K562 (cell line): ENCODE results near the gene RAI1. TPM values are rescaled to one million over a fixed set of nuclear protein-coding genes. Genes with fewer than 3 reads are reported as not detected.
A peak's percentile ranks its signal among the peaks of the same experiment; 100 is the strongest.

Source experiments
- CBFA2T2 ChIP-seq: fragments of 450-650 bp; conservative IDR thresholded peaks from 2 replicates; pipeline ENCODE4 v1.6.1; 2017; ENCODE audit warnings: mild to moderate bottlenecking
- CREB1 ChIP-seq, 2 experiments: sonication (generic) in 1 of 2; formaldehyde crosslinking in 1 of 2; IDR thresholded peaks; 2 replicates each; pipeline versions ENCODE4 v1.6.1 to v1.8.0; 2012 to 2022; ENCODE audit warnings: inconsistent platforms in 1 of 2, mild to moderate bottlenecking in 1 of 2, missing genetic modification reagents in 1 of 2, moderate library complexity in 1 of 2
- EP400 ChIP-seq: fragments of 450-650 bp; IDR thresholded peaks from 2 replicates; pipeline ENCODE4 v1.6.1; 2017; ENCODE audit warnings: antibody characterized with exemption, mild to moderate bottlenecking, moderate library complexity
- MTA3 ChIP-seq: fragments of 450-650 bp; formaldehyde crosslinking; IDR thresholded peaks from 2 replicates; pipeline ENCODE4 v1.6.1; 2017; ENCODE audit warnings: mild to moderate bottlenecking, borderline replicate concordance
- MYBL2 ChIP-seq, 2 experiments: fragments of 450-650 bp in 1 of 2; sonication (generic) in 1 of 2; formaldehyde crosslinking in 1 of 2; IDR thresholded peaks; 2 replicates each; pipeline versions ENCODE4 v1.6.1 to v1.8.1; 2017 to 2022; ENCODE audit warnings: borderline replicate concordance in 1 of 2, inconsistent platforms in 1 of 2, low read depth in 1 of 2, mild to moderate bottlenecking in 1 of 2, missing genetic modification reagents in 1 of 2, moderate library complexity in 1 of 2
- PHF8 ChIP-seq: fragments of 200-600 bp; sonication (generic); IDR thresholded peaks from 2 replicates; pipeline ENCODE4 v1.6.1; 2012; ENCODE audit warnings: mixed run types, mild to moderate bottlenecking, inconsistent platforms, low read length, moderate library complexity, borderline replicate concordance
- SIRT6 ChIP-seq: IDR thresholded peaks from one replicate; pipeline ENCODE4 v1.6.1; 2012; ENCODE audit warnings: low read depth, mild to moderate bottlenecking, control low read depth, inconsistent platforms, low read length, moderate library complexity
- TSHZ1 ChIP-seq: fragments of 250-450 bp; sonication (Bioruptor Pico); IDR thresholded peaks from 2 replicates; pipeline ENCODE4 v1.4.0; 2020; ENCODE audit warnings: mild to moderate bottlenecking, moderate library complexity
- WHSC1 ChIP-seq: IDR thresholded peaks from one replicate; pipeline ENCODE4 v1.6.1; 2012; ENCODE audit warnings: low read length, control low read depth, inconsistent platforms
- YBX1 ChIP-seq: fragments of 450-650 bp; IDR thresholded peaks from 2 replicates; pipeline ENCODE4 v1.7.1; 2016; ENCODE audit warnings: mild to moderate bottlenecking
- YY1 ChIP-seq, 3 experiments: IDR thresholded peaks; 2 replicates each; pipeline ENCODE4 v1.6.1; 2011; ENCODE audit warnings: low read length in 2 of 3, mild to moderate bottlenecking in 2 of 3, moderate library complexity in 2 of 3, borderline replicate concordance in 1 of 3, control low read depth in 1 of 3, low read depth in 1 of 3; ENCODE audit not compliant: insufficient read depth in 3 of 3, insufficient replicate concordance in 2 of 3, control insufficient read depth in 1 of 3, insufficient read length in 1 of 3; ENCODE audit errors: extremely low read depth in 1 of 3
- ZNF395 ChIP-seq: fragments of 200-800 bp; sonication (Bioruptor generic); IDR thresholded peaks from 2 replicates; pipeline ENCODE4 v1.6.1; 2017; ENCODE audit warnings: missing genetic modification characterization, missing compliant biosample characterization
- ZNF445 ChIP-seq: fragments of 250-450 bp; sonication (Bioruptor Pico); IDR thresholded peaks from 2 replicates; pipeline ENCODE4 v1.4.0; 2020; ENCODE audit warnings: low read depth, mild to moderate bottlenecking, moderate library complexity
- polyA plus RNA-seq, 8 experiments: library from polyadenylated mRNA; depleted of rRNA in 4 of 8; stranded (reverse) in 5 of 8; unstranded in 3 of 8; fragments of >200 nt; fragmentation: Nextera tagmentation in 2 of 8; fragmentation: Illumina TruSeq in 1 of 8; extraction: Ambion mirVana in 2 of 8; extraction: Trizol in 1 of 8; gene quantifications; 2 replicates each; pipeline versions ENCODE4 v1.2.1 to v1.2.3, GENCODE V29; 2011 to 2014; ENCODE audit warnings: inconsistent platforms in 1 of 8, missing spikeins in 1 of 8
- total RNA-seq, 7 experiments: library from RNA; depleted of rRNA in 6 of 7; stranded (reverse); fragments of >200 nt in 6 of 7; fragmentation: Illumina TruSeq in 2 of 7; extraction: Trizol in 2 of 7; gene quantifications; 2 replicates each; pipeline versions ENCODE4 v1.2.1 to v1.2.3, GENCODE V29; 2011 to 2021; ENCODE audit warnings: low replicate concordance in 1 of 7
- TF ChIP-seq, protein P1 (sequence below): sonication (generic); formaldehyde crosslinking; IDR thresholded peaks from 2 replicates; pipeline ENCODE4 v1.8.0; 2022; ENCODE audit warnings: missing genetic modification reagents, mild to moderate bottlenecking, borderline replicate concordance
- TF ChIP-seq, protein P2 (sequence below): IDR thresholded peaks from 2 replicates; pipeline ENCODE4 v1.6.1; 2014; ENCODE audit warnings: antibody characterized with exemption

RAI1 gene
- total and polyA plus RNA-seq, 9 of the 15 experiments (the other 6 are each of a cell fraction or from before 2014, with no cell fraction given), result 0.68 to 19.9 (median 5.5) TPM

DNA sequence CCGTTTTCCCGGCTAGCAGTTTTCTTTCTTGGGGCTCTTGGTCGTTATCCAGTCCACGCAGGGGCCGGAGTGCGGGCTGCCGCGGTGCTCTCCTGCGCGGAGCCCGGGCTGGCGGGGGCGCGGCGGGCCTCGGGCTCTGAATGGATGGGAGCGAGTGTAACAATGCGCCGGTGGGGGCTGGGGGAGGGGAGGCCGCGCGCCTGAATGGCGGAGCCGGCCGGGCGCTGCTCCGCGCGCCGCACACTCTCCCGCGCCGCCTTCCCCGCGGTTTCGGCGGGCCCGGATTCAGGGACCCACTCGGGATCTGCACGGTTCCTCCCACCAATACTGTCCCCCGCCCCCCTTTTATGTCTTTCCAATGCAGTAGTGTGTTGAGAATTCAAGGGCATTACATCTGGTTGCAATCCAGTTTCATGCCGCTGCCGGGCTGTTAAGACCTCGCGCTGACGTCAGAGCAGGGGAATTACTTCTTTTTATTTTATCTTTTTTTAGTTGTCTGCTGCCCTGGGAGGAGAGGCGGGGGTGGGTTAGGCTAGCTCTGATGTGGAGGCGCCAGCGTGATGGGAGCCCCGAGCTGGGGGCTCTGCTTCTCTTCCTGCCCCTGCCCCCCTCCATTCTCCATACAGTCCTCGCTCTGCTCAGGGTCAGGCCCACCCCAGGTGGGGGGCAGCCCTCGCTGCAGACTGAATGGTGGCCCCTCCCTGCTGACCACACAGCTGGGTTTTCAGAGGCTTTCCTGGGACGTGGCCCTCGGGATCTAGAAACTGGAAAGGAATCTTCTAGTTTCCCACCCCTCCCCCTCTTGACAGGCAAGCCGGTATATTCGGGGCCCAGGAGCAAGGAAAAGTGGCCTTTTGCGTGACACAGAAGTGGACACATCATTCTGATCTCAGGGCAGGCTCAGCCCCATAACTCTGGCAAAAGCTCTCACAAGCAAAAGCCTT lies 1.8 kb downstream of the RAI1 start (continued):
- no peak for TF ChIP-seq MYBL2 (IDR thresholded peaks at IDR 0.05; ENCODE audit: low read depth)
- TF ChIP-seq MYBL2 (CRISPR knock-in tag; IDR thresholded peaks at IDR 0.05; ENCODE audit: borderline replicate concordance), result no peak
- TF ChIP-seq MTA3, result no peak
- peak; percentile 64 for TF ChIP-seq EP400
- no peak for TF ChIP-seq TSHZ1 (CRISPR knock-in tag)
- TF ChIP-seq CREB1 (IDR thresholded peaks at IDR 0.05), result peak; percentile 17; the same call in 1 of the 2 replicates
- TF ChIP-seq CREB1 (CRISPR knock-in tag; IDR thresholded peaks at IDR 0.05), result no peak
- TF ChIP-seq, protein P1, sequence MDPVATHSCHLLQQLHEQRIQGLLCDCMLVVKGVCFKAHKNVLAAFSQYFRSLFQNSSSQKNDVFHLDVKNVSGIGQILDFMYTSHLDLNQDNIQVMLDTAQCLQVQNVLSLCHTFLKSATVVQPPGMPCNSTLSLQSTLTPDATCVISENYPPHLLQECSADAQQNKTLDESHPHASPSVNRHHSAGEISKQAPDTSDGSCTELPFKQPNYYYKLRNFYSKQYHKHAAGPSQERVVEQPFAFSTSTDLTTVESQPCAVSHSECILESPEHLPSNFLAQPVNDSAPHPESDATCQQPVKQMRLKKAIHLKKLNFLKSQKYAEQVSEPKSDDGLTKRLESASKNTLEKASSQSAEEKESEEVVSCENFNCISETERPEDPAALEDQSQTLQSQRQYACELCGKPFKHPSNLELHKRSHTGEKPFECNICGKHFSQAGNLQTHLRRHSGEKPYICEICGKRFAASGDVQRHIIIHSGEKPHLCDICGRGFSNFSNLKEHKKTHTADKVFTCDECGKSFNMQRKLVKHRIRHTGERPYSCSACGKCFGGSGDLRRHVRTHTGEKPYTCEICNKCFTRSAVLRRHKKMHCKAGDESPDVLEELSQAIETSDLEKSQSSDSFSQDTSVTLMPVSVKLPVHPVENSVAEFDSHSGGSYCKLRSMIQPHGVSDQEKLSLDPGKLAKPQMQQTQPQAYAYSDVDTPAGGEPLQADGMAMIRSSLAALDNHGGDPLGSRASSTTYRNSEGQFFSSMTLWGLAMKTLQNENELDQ (CRISPR knock-in tag), result no peak
- no peak for TF ChIP-seq CBFA2T2
- peak in 2 of 3 experiments; percentile 82 to 89 for TF ChIP-seq YY1 (IDR thresholded peaks at IDR 0.05; ENCODE audit: borderline replicate concordance in 1 of 3, control insufficient read depth in 1 of 3, extremely low read depth in 1 of 3, insufficient read depth in 3 of 3, insufficient read length in 1 of 3, insufficient replicate concordance in 2 of 3, low read depth in 1 of 3, low read length in 2 of 3)
- peak; percentile 45; the same call in 1 of the 2 replicates for TF ChIP-seq PHF8
- 0 out of 2 replicates have a peak, but pooled peaks have one; percentile 27 for TF ChIP-seq ZNF395 (CRISPR knock-in tag)
- no peak for TF ChIP-seq ZNF445
- no peak for TF ChIP-seq WHSC1
- no peak for TF ChIP-seq SIRT6
- TF ChIP-seq, protein P2, sequence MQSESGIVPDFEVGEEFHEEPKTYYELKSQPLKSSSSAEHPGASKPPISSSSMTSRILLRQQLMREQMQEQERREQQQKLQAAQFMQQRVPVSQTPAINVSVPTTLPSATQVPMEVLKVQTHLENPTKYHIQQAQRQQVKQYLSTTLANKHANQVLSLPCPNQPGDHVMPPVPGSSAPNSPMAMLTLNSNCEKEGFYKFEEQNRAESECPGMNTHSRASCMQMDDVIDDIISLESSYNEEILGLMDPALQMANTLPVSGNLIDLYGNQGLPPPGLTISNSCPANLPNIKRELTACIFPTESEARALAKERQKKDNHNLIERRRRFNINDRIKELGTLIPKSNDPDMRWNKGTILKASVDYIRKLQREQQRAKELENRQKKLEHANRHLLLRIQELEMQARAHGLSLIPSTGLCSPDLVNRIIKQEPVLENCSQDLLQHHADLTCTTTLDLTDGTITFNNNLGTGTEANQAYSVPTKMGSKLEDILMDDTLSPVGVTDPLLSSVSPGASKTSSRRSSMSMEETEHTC, result no peak
- TF ChIP-seq YBX1, result no peak
